ENCODE results near the gene CHPF. TPM values are rescaled to one million over a fixed set of nuclear protein-coding genes. Genes with fewer than 3 reads are reported as not detected.

The CHPF gene
- total RNA-seq, 2 donors from 2014 or later, result 115 to 232 TPM

- ATAC-seq, result no peak
- WGBS, 2 donors, result 88 to 92% methylated on average over 16 to 18 of the region's 22 CpGs
- intact Hi-C loops (cut with DNase I), result no loop called here
- no peak overlapping the region for H3K27ac ChIP-seq
- no peaks in the 10 kb centered on the region for H3K27me3 ChIP-seq
- DNase-seq, result no peak
- TF ChIP-seq POLR2A (IDR thresholded peaks at IDR 0.05) (no peak), CTCF (IDR thresholded peaks at IDR 0.05) (no peak)
- H3K4me1 ChIP-seq, result peaks cover 36% of the 10 kb centered on the region
- H3K4me3 ChIP-seq, result no peak overlapping the region
- H3K36me3 ChIP-seq (replicated peaks in 1 of 2; ENCODE audit: insufficient read depth in 1 of 2, low read depth in 2 of 2), result no peaks in the 10 kb centered on the region
- H3K9me3 ChIP-seq, result no peaks in the 10 kb centered on the region
These were observed 31.1 kb upstream of the CHPF start for GRCh38 chr2:219574484-219575311.

DNA sequence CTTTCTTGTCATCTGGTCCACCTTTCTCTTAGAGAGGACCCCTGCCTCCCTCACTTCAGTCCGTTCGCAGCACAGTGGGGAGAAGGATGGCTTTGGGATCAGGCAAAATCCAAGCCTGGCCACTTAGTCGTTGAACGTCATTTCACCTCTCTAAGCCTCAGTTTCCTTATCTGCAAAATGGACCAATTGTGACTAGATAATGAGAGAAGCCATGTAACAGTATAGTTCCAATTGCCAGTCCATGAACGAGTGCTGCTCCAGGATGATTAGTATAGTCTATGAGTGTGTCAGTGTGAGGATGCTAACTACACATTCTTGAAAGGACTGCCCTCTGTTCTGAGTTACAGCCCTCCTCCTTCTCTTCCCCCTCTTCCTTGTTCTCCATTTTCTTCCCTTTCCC, 29.6 kb upstream of the CHPF start:
- Histone ChIP-seq H3K36me3 (replicated peaks in 1 of 2; ENCODE audit: insufficient read depth in 1 of 2, low read depth in 2 of 2) (no peaks in the 10 kb centered on the region), H3K4me3 (no peak overlapping the region), H3K27me3 (no peaks in the 10 kb centered on the region), H3K4me1 (peaks cover 39% of the 10 kb centered on the region), H3K27ac (no peak overlapping the region), H3K9me3 (no peaks in the 10 kb centered on the region)
- no peak for TF ChIP-seq CTCF (IDR thresholded peaks at IDR 0.05)
- no peak for TF ChIP-seq POLR2A (IDR thresholded peaks at IDR 0.05)
- 71 to 75% methylated on average over 5 of the region's 5 CpGs for WGBS, 2 donors
- ATAC-seq (no peak), DNase-seq (no peak)
- intact Hi-C loops (cut with DNase I), result no loop called here

DNA sequence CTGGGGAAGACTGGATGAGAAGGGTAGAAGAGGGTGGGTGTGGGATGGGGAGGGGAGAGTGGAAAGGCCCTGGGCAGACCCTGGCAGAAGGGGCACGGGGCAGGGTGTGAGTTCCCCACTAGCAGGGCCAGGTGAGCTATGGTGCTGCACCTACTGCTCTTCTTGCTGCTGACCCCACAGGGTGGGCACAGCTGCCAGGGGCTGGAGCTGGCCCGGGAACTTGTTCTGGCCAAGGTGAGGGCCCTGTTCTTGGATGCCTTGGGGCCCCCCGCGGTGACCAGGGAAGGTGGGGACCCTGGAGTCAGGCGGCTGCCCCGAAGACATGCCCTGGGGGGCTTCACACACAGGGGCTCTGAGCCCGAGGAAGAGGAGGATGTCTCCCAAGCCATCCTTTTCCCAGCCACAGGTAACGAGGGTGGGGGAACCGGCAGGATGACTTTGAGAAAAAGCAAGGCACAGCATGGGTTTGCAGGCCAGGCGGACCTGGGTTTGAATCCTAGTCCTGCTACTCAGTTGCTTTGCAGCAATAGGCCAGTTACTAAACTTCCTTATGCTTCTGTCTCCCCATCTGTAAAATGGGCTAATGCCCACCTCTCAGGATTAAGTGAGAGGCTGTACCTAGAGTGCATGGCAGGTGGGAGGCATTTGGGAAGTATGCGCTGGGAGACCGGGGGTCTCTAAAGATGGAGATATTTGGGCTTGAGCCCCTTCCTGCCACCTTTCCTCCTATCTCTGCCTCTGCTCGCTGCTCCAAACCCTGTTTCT, 28.8 kb upstream of the CHPF start, which contains the start of gene INHA:
Gene INHA (plus strand): TSS at position 74 of the 765 bp plus-strand sequence. CDS start 65 bp downstream, at position 139.
- TF ChIP-seq CTCF (IDR thresholded peaks at IDR 0.05) (no peak), POLR2A (IDR thresholded peaks at IDR 0.05) (no peak)
- peak within 1 kb of the TSS; percentile 65 to 91 (median 86) for H3K27ac ChIP-seq
- H3K36me3 ChIP-seq (replicated peaks in 1 of 2; ENCODE audit: insufficient read depth in 1 of 2, low read depth in 2 of 2), result no peaks in the 10 kb centered on the region
- ATAC-seq (no peak), DNase-seq (no peak)
- intact Hi-C loops (cut with DNase I), result no loop called here
- no peaks in the 10 kb centered on the region for H3K27me3 ChIP-seq
- WGBS, 2 donors, result 77 to 78% methylated on average over 5 to 13 of the region's 13 CpGs
- H3K9me3 ChIP-seq, result no peaks in the 10 kb centered on the region
- H3K4me3 ChIP-seq, result peak within 1 kb of the TSS; percentile 39 to 56
- H3K4me1 ChIP-seq, result peaks cover 39% of the 10 kb centered on the region

- H3K4me1 ChIP-seq, result peaks cover 32% of the 10 kb centered on the region
- H3K9me3 ChIP-seq, result no peaks in the 10 kb centered on the region
- peak within 1 kb of the TSS; percentile 39 to 56 for H3K4me3 ChIP-seq
- DNase-seq (peak; percentile 82 to 93 (median 88)), ATAC-seq (peak; percentile 78)
- H3K27ac ChIP-seq, result peak within 1 kb of the TSS; percentile 65 to 91 (median 86)
- 6 to 7% methylated on average over 18 to 32 of the region's 42 CpGs for WGBS, 2 donors
- no peaks in the 10 kb centered on the region for H3K27me3 ChIP-seq
- TF ChIP-seq POLR2A (IDR thresholded peaks at IDR 0.05), result peak; percentile 17 to 70 (median 63)
- peak in 2 of 7 experiments; percentile 6 to 10 for TF ChIP-seq CTCF (IDR thresholded peaks at IDR 0.05)
- intact Hi-C loops (cut with DNase I), result no loop called here
- H3K36me3 ChIP-seq (replicated peaks in 1 of 2; ENCODE audit: insufficient read depth in 1 of 2, low read depth in 2 of 2), result no peaks in the 10 kb centered on the region
These were observed 28.0 kb upstream of the CHPF start, which contains the start of gene OBSL1 for GRCh38 chr2:219571311-219572236. OBSL1 (minus strand) TSS chr2:219571539; CDS start chr2:219571232, 307 bp downstream.

All from body of pancreas (tissue), 4 donors.